Spleen (tissue), 11 donors: Measurements from ENCODE around the gene ATP1A1. TPM values are rescaled to one million over a fixed set of nuclear protein-coding genes. Genes with fewer than 3 reads are reported as not detected.

Experiments used
- DNase-seq: peaks from one replicate; pipeline ENCODE4 v3.0.0-alpha.2; 2020
- H3K27ac ChIP-seq, 8 donors: fragments of 200-600 bp; sonication (generic) in 7 of 8; 1 replicate in 4 of 8; 2 replicates in 4 of 8; pipeline versions ENCODE4 v1.5.0 to v1.8.0; 2016 to 2021; ENCODE audit warnings: inconsistent platforms in 4 of 8, mild to moderate bottlenecking in 4 of 8, moderate library complexity in 1 of 8
- H3K27me3 ChIP-seq, 7 donors: fragments of 200-600 bp; sonication (generic) in 6 of 7; replicated peaks in 1 of 7; 1 replicate in 4 of 7; 2 replicates in 3 of 7; pipeline versions ENCODE4 v1.5.0 to v1.8.0; 2016 to 2021; ENCODE audit warnings: inconsistent platforms in 3 of 7, mild to moderate bottlenecking in 1 of 7
- H3K36me3 ChIP-seq, 6 donors: fragments of 200-600 bp; sonication (generic) in 5 of 6; 1 replicate in 4 of 6; 2 replicates in 2 of 6; pipeline versions ENCODE4 v1.5.0 to v1.8.0; 2016 to 2021; ENCODE audit warnings: inconsistent platforms in 2 of 6
- H3K4me1 ChIP-seq, 6 donors: fragments of 200-600 bp; sonication (generic) in 5 of 6; 1 replicate in 3 of 6; 2 replicates in 3 of 6; pipeline versions ENCODE4 v1.5.0 to v1.8.0; 2016 to 2021; ENCODE audit warnings: inconsistent platforms in 3 of 6
- H3K4me3 ChIP-seq, 8 donors: fragments of 200-600 bp; sonication (generic) in 7 of 8; 1 replicate in 4 of 8; 2 replicates in 4 of 8; pipeline versions ENCODE4 v1.5.0 to v1.8.0; 2016 to 2021; ENCODE audit warnings: inconsistent platforms in 4 of 8, mild to moderate bottlenecking in 4 of 8, moderate library complexity in 2 of 8
- H3K9me3 ChIP-seq, 8 donors: fragments of 200-600 bp; sonication (generic) in 7 of 8; 1 replicate in 4 of 8; 2 replicates in 4 of 8; pipeline versions ENCODE4 v1.5.0 to v1.8.0; 2016 to 2021; ENCODE audit warnings: inconsistent platforms in 4 of 8
- CTCF ChIP-seq, 11 experiments: fragments of 200-600 bp in 7 of 11; fragments of 450-650 bp in 4 of 11; sonication (generic) in 4 of 11; IDR thresholded peaks in 8 of 11; conservative IDR thresholded peaks in 3 of 11; 1 replicate in 7 of 11; 2 replicates in 4 of 11; pipeline versions ENCODE4 v1.4.0 to v1.8.0; 2016 to 2021; ENCODE audit warnings: antibody characterized with exemption in 11 of 11, inconsistent platforms in 4 of 11, mild to moderate bottlenecking in 1 of 11
- POLR2A ChIP-seq, 3 donors: fragments of 450-650 bp; IDR thresholded peaks; one replicate each; pipeline ENCODE4 v1.5.1; 2017; ENCODE audit warnings: antibody characterized with exemption in 3 of 3, mild to moderate bottlenecking in 1 of 3
- POLR2AphosphoS5 ChIP-seq, 3 donors: sonication (generic); formaldehyde crosslinking; IDR thresholded peaks; one replicate each; pipeline ENCODE4 v1.5.1; 2017; ENCODE audit warnings: antibody characterized with exemption in 3 of 3
- WGBS, 5 donors: extraction: QIAGEN DNeasy Blood & Tissue Kit in 3 of 5; methylation state at CpG; one replicate each; pipeline versions ENCODE4 v1.1.5 to v1.1.7; 2013 to 2018; 5-methylcytosine and 5-hydroxymethylcytosine counted together
- intact Hi-C: fragments of 100-400 bp; cut with DNase I; formaldehyde crosslinking; loops from one replicate; pipeline ENCODE4 v1.15.0; 2023; ENCODE audit warnings: low total_unique reads
- polyA plus RNA-seq, 3 donors: library from polyadenylated mRNA; stranded (reverse); fragments of 200-250 nt; gene quantifications; one replicate each; pipeline ENCODE4 v1.2.1, GENCODE V29; 2013
- total RNA-seq, 7 donors: library from RNA; depleted of rRNA in 3 of 7; stranded (reverse); fragments of >200 nt in 3 of 7; fragmentation: NEBNext Ultra II Directional in 4 of 7; extraction: Animal tissue kit (Norgen Biotek cat#: 25700) in 4 of 7; gene quantifications; one replicate each; pipeline versions ENCODE4 v1.1.0 to v1.2.1, GENCODE V29; 2016 to 2021
- donor health status: healthy with polysubstance abuse.
- donor health status: DM: no; HTN: no; CAD: no; lungs with moderate emphysema.
- donor health status: DM: no; HTN: no; CAD: no.
- donor health status: Bipolar disorder and iron deficiency.
- donor health status: healthy.
- donor health status: DM: no; HTN: no; CAD: no.
- donor health status: DM: yes; HTN: yes; CAD: no.

Gene ATP1A1
- total and polyA plus RNA-seq, 10 donors = 34.5 to 209 (median 130) TPM

- no peaks in the 10 kb centered on the region for H3K27me3 ChIP-seq
- no peak for TF ChIP-seq CTCF (IDR thresholded peaks at IDR 0.05 in 8 of 11, conservative IDR thresholded peaks at IDR 0.05 in 3 of 11)
- no peak for TF ChIP-seq POLR2AphosphoS5 (IDR thresholded peaks at IDR 0.05)
- no peak for TF ChIP-seq POLR2A (IDR thresholded peaks at IDR 0.05)
- no peak overlapping the region for H3K4me3 ChIP-seq
- intact Hi-C loops = no loop called here
- WGBS, 5 donors = 78 to 92% (median 86%) methylated on average over 3 to 5 of the region's 5 CpGs
- no peak for DNase-seq
- no peaks in the 10 kb centered on the region for H3K36me3 ChIP-seq
- H3K4me1 ChIP-seq = no peaks in the 10 kb centered on the region
- no peaks in the 10 kb centered on the region for H3K9me3 ChIP-seq
- no peak overlapping the region for H3K27ac ChIP-seq
Measured at GRCh38 chr1:116425987-116426386, 52.9 kb downstream of the ATP1A1 start.

DNA sequence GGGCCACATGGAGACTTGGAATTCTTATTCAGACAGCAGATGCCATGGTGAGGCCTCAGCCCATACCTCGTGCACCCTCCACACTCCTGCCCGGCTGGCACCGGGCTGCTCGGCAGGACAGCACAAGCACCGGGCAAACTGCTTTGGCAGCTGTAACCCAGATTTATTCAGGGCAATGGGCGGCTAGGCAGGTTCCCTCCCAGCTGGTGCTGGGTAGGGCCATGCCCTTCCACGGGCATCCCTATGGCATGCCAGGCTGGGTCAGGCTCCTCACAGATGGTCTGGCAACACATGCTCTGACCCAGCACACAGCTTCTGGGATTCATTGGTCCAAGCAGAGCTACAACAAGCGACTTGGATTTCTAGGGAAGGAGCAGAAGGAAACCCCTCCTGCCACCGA is 53.4 kb downstream of the ATP1A1 start:
- no peaks in the 10 kb centered on the region for H3K9me3 ChIP-seq
- WGBS, 5 donors = 83 to 92% (median 90%) methylated on average over 5 to 9 of the region's 9 CpGs
- no peak overlapping the region for H3K27ac ChIP-seq
- H3K4me3 ChIP-seq = no peak overlapping the region
- intact Hi-C loops = no loop called here
- no peak for TF ChIP-seq POLR2A (IDR thresholded peaks at IDR 0.05)
- TF ChIP-seq POLR2AphosphoS5 (IDR thresholded peaks at IDR 0.05) = no peak
- TF ChIP-seq CTCF (IDR thresholded peaks at IDR 0.05 in 8 of 11, conservative IDR thresholded peaks at IDR 0.05 in 3 of 11) = no peak
- no peaks in the 10 kb centered on the region for H3K27me3 ChIP-seq
- no peaks in the 10 kb centered on the region for H3K36me3 ChIP-seq
- no peak for DNase-seq
- no peaks in the 10 kb centered on the region for H3K4me1 ChIP-seq

- WGBS, 5 donors = 87 to 92% (median 89%) methylated on average over 6 of the region's 6 CpGs
- Histone ChIP-seq H3K36me3 (no peaks in the 10 kb centered on the region), H3K9me3 (no peaks in the 10 kb centered on the region), H3K27me3 (no peaks in the 10 kb centered on the region), H3K4me3 (no peak overlapping the region), H3K27ac (no peak overlapping the region), H3K4me1 (no peaks in the 10 kb centered on the region)
- intact Hi-C loops = no loop called here
- DNase-seq = no peak
- no peak for TF ChIP-seq CTCF (IDR thresholded peaks at IDR 0.05 in 8 of 11, conservative IDR thresholded peaks at IDR 0.05 in 3 of 11)
- no peak for TF ChIP-seq POLR2AphosphoS5 (IDR thresholded peaks at IDR 0.05)
- TF ChIP-seq POLR2A (IDR thresholded peaks at IDR 0.05) = no peak
Measured at GRCh38 chr1:116428576-116428975, 55.5 kb downstream of the ATP1A1 start.

DNA sequence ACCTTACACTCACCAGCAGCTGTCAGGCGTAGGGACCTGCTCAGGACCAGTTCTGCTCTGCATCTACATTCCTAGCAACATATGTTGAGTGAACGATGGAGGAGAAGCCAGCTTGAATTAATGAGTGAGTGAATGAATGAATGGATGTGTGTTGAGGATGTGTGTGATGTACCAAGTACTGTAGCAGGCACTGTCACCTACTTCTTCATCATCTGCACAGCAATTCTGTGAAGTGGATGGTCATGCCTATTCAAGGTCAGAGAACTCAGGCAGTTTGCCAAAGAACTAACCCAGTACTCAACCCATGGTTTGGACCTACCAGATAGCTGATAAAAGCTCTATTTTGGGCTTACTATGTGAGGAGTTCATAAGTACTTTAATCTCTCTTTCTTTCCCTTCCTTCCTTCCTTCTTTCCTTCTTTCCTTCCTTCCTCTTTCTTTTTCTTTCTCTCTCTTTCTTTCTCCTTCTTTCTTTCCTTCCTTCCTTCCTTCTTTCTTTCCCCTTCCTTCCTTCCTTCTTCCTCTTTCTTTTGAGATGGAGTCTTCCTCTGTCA is 56.9 kb downstream of the ATP1A1 start:
- TF ChIP-seq POLR2A (IDR thresholded peaks at IDR 0.05) = no peak
- TF ChIP-seq CTCF (IDR thresholded peaks at IDR 0.05 in 8 of 11, conservative IDR thresholded peaks at IDR 0.05 in 3 of 11) = no peak
- no peak for TF ChIP-seq POLR2AphosphoS5 (IDR thresholded peaks at IDR 0.05)
- H3K4me3 ChIP-seq = no peak overlapping the region
- 79 to 93% (median 89%) methylated on average over 2 of the region's 2 CpGs for WGBS, 5 donors

More for the DNA sequence above, 56.9 kb downstream of the ATP1A1 start:
- DNase-seq = no peak
- Histone ChIP-seq H3K27me3 (no peaks in the 10 kb centered on the region), H3K9me3 (no peaks in the 10 kb centered on the region), H3K36me3 (no peaks in the 10 kb centered on the region), H3K4me1 (no peaks in the 10 kb centered on the region), H3K27ac (no peak overlapping the region)
- intact Hi-C loops = no loop called here
